IPS DF 19.7 (cell line): ENCODE results near the gene NPEPL1.
"Not testable (repeated sequence)": the region's sequence is repeated elsewhere in the genome, so short reads cannot be mapped to it uniquely, and the experiment has no call there.

Source experiments
- DNase-seq: peaks from one replicate; pipeline ENCODE4 v3.0.0-alpha.2; 2013; ENCODE audit warnings: low read depth, low spot score

NPEPL1 gene

DNA sequence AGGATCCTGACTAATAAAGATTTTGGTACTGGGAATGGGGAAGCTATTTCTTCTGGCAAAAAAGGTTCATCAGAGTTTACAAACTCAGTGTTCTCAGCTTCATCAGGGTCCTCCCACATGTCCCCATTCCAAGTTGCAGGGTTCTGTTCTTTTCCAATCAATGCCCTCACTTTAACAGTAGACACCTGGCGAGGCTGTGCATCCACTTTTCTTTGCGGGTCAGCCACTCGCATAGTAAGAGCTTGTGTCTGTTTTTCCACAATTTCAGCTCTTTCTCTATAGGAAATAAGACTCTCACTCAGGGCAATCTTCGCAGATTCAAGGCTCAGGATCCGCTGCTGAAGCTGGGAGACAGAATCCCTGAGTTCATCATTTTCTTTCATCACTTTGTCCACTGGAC lies 65.0 kb downstream of the NPEPL1 start:
- not testable (repeated sequence) for DNase-seq

DNA sequence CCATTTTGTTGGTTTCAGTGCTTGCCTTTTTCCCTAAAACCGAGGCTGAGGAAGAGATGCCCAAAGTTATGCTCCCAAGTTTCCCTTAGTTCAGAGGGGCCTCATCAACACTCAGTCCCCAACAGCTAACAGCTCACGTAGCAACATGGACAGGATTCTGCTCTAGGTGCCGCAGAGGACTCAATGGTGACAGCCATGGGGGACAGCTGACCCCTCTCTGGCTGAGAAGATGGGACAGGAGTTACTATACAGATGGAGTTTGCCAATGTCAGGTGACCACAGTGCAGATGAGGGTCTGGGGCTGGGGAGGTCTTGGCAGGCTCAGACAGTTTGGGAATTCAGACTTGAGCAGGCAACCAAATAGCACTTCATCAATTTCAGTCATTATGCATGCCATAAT lies 67.3 kb downstream of the NPEPL1 start:
- no peak for DNase-seq

DNA sequence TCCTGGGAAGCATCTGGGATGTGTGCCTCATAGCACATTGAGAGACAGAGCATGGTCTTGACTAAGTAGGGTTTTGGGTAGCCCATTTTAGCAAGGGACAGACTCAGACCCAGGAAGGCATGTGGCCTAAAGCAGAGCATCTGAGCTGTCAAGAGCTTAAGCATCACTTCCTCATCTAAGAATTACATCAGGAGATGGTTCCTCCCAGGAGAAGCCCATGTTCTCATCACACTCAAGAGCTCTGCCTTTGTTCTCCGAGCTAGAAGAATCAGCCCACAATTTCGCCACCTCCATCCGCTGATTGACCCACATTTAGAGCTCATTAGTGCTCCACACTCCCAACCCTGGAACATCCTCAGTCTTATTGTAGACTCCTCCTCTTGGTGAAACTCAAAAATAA lies 68.3 kb downstream of the NPEPL1 start:
- DNase-seq, result no peak

DNA sequence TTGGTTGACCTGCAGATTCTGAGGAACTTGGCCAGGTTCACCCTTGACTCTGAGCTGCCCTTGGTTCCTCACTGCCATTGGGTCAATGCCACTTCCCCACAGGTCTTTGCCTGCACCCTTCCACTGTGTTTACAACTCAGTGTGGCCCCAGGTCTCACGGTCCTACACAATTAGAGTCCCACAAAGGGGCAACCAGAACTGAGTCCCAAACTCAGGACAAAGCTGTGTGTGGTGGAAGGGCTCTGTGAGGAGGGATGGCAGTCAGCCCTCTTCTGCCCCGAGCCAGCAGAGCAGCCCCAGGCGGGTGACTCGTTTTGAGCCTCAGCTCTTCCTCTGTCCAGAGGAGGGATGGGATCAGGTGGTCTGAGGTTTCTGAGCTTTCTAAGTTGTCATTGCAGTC lies 69.5 kb downstream of the NPEPL1 start:
- DNase-seq, result no peak

DNA sequence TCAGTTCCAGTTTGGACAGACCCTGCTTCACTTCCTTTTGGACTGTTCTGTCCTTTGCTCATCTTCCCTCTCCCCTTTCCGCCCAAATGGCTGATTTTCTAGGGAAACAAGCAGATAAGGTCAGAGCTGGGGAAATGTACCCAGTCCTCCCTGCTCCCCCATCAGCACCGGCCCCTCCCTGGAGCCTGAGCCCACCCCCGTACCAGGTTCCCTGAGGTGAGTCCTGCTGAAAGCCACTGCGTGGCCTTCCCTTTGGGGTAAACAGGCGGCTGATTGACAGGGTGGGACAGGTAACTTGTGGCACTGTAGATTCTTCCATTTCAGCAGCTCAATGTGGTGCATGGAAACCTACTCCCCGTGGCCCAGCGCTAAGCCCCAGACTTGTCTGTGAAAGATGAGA lies 70.5 kb downstream of the NPEPL1 start:
- no peak for DNase-seq
